Heart left ventricle (tissue), 13 donors: ENCODE data around the gene DRD4.

Experiments used
- POLR2A ChIP-seq, 2 donors: fragments of 450-650 bp; IDR thresholded peaks; one replicate each; pipeline ENCODE4 v1.6.1; 2017; ENCODE audit warnings: antibody characterized with exemption in 2 of 2, mild to moderate bottlenecking in 2 of 2, moderate library complexity in 2 of 2
- TF ChIP-seq, protein P1 (sequence below), 12 donors: fragments of 200-600 bp; sonication (generic) in 4 of 12; IDR thresholded peaks; one replicate each; pipeline versions ENCODE4 v1.5.0 to v1.8.0; 2018 to 2022; ENCODE audit warnings: antibody characterized with exemption in 12 of 12, mild to moderate bottlenecking in 5 of 12
- donor health status: ischemic (EF 13 %, LVEDD 7.1; RV severe dilation, severe dysfunction).
- donor health status: DM: no; HTN: yes; CAD: no.
- donor health status: DM: no; HTN: no; CAD: no.
- donor health status: ischemic (EF 25% LVEDD 6.9; RV normal size, moderate dysfunction).
- donor health status: ischemic (EF 25% LVEDD 5.7; RV mildly dilated, moderate dysfunction).
- donor health status: ischemic (EF 35%, LVEDD 5.7; RV mildly dilated, moderate dysfunction).
- donor health status: nonischemic (EF 11% LVEDD 7.7; RV severe dilation, severe dysfunction).
- donor health status: DM: yes; HTN: yes; CAD: no.
- donor health status: PGD.
- donor health status: ischemic (EF 29% LVEDD 5.4; RV normal size, mild dysfunction).
- donor health status: nonischemic (EF 23%, LVEDD 6.1; RV moderate dilation, normal function).

DNA sequence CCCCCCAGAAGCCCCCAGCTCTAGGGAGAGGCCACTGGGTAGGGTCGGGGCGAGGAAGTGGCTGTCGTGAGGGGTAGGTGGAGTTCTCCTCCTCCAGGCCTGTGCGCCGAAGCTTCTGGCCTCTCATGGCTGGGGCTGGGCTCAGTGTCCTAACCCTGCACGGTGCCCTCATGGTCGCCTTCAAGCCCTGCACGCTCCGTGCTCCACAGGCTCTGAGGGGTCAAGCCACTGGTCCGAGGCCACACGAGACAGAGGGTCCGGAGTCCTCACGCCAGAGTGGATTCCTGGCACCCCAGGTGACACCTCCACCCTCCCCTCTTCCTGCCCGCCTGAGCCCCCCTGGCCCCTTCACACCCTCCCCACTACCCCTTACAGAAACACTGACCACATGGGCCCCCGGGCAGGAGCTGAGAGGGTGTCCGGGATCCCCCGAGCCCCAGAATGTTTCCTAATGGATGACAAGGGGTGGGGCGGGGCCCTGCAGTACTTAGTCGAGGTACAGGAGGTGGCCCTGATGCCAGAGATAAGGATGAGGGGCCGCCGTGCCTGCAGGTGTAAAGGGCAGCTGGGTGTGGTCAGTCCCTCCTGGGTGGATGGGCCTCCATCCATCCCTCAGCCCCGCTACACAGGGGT is 11.3 kb upstream of the DRD4 start:
- TF ChIP-seq, protein P1, sequence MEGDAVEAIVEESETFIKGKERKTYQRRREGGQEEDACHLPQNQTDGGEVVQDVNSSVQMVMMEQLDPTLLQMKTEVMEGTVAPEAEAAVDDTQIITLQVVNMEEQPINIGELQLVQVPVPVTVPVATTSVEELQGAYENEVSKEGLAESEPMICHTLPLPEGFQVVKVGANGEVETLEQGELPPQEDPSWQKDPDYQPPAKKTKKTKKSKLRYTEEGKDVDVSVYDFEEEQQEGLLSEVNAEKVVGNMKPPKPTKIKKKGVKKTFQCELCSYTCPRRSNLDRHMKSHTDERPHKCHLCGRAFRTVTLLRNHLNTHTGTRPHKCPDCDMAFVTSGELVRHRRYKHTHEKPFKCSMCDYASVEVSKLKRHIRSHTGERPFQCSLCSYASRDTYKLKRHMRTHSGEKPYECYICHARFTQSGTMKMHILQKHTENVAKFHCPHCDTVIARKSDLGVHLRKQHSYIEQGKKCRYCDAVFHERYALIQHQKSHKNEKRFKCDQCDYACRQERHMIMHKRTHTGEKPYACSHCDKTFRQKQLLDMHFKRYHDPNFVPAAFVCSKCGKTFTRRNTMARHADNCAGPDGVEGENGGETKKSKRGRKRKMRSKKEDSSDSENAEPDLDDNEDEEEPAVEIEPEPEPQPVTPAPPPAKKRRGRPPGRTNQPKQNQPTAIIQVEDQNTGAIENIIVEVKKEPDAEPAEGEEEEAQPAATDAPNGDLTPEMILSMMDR (IDR thresholded peaks at IDR 0.05) = no peak
- no peak for TF ChIP-seq POLR2A (IDR thresholded peaks at IDR 0.05)
